CD4-positive, alpha-beta T cell treated with Interleukin-15 for 4 hours (primary cell): ENCODE results near the gene LSM14B.

Experiments used
- DNase-seq: peaks from one replicate; pipeline ENCODE4 v3.0.0-alpha.2; 2020; ENCODE audit warnings: low spot score

LSM14B gene

DNA sequence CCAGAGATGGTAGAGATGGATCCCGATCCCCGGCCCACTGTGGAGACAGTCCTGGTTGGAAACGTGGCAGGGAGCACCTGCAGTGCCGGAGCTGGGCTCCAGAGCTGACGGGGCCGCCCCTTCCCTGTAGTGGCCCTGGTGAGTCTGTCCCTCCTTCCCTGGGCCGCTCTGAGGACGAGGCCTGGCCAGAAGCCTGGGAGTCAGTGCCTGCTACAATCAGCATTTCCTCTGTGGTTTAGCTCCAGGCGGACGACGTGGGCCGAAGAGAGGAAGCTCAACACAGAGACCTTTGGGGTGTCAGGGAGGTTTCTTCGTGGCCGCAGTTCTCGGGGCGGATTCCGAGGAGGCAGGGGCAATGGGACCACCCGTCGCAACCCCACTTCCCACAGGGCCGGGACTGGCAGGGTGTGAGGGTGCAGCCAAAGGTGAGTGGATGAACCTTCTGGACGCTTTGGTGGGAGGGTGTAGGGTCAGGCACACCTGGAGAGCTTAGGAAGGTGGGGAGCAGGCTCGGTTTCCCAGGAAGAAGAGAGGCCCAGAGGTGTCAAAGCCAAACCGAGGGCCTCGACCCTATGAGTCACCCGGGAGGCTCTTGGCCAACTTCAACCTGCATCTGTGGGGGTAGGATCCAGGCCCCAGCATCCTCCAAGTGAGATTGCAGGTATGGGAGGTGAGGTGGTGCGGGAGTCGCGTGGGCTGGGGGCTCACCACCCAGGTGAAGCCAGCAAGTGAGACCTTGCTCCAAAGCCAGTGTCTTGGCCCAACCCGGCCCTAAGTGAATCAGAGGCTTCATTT is 11.0 kb downstream of the LSM14B start:
- no peak for DNase-seq

DNA sequence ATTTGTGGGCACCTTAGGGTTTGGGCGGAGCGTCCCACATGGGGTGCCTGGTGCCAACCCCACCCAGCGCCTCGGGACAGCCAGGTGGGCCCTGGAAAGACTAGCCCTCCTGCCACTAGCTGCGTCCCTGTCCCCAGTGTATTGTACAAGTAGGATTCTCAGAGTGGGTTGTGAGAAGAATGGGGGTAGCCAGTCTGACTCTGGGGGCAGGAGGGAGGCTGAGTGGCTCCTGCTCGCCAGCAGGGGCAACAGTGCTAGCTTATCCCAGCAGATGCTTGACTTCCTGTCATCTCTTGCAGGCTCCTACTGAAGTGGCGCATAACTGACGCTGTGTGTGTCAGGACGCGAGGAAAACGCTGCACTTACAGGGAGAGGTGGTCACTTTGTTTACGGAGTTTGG is 11.6 kb downstream of the LSM14B start:
- no peak for DNase-seq

DNA sequence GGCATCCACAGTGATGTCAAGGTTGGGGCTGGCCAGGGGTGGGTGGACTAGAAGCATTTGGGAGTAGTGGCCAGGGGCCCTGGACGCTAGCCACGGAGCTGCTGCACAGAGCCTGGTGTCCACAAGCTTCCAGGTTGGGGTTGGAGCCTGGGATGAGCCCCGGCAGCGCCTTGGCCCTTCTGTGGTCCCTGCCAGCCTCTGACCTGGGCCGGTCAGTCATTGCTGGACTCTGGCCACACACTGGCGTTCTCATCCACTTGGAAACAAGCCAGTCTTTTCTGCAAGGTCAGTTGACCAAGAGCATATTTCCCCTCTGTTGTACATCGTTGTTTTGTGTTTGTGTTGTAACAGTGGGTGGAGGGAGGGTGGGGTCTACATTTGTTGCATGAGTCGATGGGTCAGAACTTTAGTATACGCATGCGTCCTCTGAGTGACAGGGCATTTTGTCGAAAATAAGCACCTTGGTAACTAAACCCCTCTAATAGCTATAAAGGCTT is 12.5 kb downstream of the LSM14B start:
- DNase-seq: no peak

DNA sequence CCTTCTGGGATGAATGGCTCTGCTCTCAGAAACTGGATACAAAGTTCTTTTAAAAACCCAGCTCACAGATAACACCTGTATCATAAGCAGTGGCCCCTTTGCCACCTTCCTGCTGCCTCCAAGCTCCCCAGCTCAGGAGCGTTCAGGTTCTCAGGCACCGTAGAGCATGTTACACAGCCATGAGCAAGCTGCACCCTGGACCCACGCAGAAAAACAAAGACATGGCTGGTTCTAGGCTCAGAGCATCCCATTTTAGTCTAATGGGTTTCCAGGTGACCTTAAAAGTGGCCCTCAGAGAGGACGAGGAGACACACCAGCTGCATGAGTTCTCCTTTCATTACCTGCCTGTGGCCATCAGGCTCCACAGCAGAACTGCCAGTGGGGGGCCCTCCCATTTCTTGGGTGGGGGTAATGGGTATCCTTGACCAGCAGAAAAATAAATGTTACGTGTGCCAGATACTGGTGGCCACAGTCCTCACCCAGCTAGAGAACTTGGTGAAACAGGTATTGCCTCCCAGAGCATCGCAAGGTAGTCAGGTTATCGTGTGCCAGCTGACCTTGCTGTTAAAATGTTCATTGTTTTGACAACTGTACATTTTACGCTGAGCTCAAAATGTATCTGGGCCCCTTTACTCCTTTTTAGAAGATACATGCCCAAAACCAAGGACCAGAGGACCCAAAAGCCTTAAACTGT is 13.4 kb downstream of the LSM14B start:
- DNase-seq: no peak

DNA sequence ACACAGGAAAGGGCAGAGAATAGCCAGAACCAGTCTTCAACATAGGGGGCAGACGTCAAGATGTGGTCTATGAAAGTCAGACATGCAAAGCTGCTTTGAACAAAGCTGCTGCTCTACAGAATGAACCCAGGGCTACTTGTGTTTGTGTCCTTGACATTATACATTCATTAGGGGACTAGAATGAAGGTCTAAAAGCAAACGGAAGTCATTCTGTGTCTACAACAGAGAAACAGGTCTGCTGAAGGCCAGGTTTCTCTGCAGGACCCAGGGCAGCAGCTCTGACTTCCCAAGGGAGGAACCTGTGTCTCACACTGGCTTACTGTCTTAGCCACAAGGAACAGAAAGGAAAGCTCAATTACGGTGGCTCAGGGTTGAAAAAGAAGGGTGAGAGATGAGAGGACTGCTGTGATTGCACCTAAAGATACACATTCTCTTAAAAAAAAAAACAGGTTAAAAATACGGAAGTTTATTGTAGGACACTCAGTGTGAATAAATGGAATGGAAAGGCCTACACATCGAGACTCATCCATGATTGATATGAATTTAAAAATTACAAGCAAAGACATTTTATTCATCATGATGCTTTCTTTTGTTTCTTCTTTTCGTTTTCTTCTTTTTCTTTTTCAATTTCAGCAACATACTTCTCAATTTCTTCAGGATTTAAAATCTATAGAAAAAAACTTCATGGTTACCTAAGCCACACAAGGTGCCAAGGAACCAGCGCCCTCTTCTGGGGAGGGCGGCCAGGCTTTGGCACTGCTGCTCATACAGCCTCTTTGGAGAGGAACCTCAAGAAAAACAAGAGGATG is 14.2 kb downstream of the LSM14B start:
- peak; percentile 68 for DNase-seq

DNA sequence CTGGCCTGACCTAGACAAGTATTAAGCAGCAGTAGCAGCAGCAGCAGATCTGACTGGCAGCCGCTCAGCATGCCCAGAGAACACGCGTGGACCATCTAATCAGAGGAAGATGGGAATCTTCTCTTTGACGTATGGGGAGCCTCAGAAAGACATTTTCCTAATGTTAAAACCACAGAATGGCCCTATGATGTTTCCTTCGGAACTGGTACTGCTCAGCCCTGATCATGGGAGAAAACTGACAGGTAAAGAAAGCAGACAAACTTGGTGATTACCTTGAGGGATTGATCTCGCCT is 14.8 kb downstream of the LSM14B start:
- no peak for DNase-seq

DNA sequence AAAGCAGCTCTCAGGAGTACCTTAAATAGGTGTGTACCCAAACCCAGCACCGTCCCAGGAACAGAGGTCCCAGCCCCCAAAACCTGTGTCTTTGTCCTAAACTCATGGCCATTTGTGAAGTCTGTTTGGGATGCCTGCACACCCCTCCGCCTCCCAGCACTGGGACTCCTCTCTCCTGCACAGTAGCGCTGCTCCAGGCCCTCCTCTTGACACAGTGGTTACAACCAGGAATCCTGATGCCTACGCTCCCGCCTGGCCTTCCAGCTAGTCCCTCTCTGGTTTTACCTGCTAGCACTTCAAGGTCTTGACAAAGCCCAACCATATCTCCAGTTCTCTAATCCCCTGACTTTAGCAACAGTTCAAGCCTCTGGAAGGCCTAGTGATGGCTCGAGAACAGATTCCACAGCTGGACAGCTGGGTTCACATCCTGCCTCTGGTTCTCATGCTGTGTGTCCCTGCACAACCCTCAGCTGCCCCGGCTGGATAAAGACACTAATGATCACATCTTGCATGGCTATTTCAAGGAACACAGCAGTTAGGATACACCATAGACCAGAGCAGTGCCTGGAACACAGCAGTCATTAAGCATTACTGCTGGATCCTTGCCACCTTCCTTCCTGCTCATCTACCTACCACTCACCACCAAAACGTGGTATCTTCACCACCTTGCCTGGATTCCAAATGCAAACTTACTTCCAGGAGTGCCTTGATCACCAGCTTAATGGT is 15.4 kb downstream of the LSM14B start:
- DNase-seq: no peak

DNA sequence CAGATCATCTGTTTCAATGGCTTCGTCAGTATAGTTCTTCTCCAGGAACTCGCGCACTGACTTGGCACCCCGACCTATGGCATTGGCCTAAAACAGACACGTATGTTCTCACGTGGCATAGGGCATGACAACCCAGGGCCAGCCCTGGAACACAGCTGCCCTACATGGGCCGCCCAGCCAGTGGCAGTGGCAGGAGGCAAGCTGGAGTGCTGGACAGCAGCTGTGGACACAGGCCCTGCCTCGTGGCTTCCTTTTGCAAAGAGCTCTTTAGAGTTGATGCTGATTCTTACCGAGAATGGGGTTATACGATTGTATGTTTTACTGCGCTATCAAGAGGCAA is 15.9 kb downstream of the LSM14B start:
- DNase-seq: no peak

DNA sequence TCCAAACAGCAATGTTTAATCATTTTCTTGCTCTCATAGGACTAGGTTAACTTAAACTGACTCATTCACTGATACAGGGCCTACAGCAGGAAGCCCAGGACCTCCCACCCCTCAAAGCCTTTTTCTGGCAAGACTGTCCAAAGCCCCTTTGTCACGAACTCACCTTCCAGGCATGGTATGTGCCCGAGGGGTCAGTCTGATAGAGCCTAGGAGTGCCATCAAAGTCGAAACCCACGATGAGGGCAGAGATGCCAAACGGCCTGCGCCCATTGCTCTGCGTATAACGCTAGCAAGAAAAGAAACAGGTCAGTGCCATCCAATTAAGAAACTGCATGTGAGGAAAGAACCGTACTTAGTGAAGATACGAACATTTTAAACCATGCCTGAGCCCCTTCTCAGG is 16.6 kb downstream of the LSM14B start:
- no peak for DNase-seq

DNA sequence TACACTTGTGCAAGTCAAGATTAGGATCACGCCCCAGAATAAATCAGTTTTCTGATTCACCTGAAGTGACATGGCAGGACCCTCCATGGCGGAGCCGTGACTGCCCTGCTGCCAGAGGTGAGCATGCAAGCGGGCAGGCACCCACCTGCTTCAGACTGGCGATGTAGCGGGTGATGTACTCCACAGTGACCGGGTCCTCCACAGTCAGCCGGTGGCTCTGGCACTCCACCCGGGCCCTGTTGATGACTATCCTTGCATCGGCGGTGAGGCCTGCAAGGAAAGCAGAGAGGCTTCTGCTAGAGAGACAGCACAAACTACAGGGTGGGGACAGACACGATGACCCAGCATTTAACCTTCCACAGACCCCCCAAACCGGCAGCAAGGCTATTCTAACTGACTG is 17.4 kb downstream of the LSM14B start:
- no peak for DNase-seq

DNA sequence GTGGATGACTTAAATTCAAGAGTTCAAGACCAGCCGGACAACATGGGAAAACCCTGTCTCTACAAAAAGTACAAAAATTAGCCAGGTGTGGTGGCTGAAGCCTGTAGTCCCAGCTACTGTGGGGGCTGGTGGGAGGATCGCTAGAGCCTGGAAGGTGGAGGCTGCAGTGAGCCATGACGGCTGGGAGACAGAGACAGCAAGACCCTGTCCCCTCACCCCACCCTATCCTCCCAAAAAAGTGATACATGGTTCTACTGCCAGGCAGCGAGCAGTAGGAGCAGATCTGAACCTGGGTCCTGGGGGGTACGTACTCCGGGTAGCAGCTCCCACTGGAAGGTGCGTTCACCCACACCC is 18.7 kb downstream of the LSM14B start:
- DNase-seq: no peak

DNA sequence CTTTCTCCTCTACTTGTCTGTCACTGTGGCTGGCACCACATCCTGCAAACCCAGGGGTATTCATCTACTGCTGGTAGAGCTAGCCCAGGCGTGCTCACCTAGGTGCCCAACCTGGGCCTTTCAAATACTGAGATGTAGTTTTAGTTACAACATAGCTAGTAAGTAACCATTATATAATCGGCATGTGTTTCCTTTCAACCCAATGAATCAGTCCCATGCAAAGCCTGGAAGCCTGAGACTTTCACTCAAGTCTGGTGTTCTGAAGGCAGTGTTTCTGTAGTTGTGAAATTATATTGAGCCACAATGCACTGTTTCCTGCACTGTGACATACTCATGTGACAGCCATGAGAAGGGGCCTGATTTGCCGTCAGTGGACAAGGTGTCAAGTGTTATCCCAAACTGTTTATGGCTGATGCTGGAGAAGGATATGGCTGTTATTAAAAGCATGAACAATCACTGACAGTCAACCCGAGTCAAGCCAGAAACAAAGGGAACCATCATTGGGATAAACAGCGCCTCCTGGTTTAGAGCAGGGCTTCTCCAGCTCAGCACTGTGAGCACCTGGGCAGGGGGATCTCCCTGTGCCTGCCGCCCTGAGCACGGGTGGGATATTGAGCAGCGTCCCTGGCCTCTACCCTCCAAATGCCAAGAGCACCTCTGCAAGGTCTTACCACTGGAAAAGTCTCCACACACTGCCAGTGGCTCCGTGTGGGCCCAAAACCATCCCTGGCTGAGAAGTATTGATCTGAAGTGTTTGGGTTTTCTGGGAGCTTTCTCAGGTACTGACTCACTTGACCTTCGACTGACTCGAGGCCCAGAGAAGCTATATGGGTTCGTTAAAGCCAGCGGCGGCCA is 19.3 kb downstream of the LSM14B start:
- DNase-seq: no peak

DNA sequence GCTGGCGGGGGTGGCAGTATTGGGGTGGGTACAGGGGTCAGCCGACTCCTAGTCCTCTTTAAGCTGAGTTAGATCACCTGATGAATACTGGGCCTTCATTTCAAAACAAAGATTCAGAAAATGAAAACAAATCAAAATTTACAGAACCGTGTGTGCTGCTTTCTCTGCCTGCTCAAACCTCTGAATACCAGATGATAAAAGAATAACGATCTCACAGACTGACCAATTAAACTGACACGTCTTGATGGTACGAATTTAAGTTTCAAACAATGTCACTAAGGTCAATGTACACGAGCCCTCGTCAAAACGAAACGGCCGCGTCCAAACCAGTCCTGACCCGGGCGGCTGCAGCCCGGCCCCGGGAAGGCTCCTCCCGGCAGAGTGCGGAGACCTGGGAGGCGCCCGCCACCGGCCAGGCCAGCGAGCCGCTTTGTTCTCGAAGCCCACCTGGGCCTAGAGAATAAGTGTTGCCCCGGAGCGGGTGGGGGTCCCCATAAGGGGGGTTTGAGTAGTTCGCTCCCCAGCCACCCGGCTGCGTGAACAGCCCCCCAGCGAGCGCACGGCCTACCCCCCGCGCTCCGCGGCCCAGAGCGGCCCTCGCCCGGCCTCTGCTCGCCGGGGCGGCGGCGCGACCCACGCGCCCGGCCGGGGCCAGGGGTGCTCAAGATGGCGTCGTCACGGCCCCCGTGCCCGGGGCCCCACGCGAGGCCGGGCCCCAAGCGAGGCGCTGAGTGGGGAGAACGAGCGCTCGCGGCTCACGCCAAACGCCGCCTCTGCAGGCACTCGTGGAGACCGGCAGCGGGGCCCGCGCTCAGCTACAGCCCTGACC is 20.2 kb downstream of the LSM14B start:
- no peak for DNase-seq

DNA sequence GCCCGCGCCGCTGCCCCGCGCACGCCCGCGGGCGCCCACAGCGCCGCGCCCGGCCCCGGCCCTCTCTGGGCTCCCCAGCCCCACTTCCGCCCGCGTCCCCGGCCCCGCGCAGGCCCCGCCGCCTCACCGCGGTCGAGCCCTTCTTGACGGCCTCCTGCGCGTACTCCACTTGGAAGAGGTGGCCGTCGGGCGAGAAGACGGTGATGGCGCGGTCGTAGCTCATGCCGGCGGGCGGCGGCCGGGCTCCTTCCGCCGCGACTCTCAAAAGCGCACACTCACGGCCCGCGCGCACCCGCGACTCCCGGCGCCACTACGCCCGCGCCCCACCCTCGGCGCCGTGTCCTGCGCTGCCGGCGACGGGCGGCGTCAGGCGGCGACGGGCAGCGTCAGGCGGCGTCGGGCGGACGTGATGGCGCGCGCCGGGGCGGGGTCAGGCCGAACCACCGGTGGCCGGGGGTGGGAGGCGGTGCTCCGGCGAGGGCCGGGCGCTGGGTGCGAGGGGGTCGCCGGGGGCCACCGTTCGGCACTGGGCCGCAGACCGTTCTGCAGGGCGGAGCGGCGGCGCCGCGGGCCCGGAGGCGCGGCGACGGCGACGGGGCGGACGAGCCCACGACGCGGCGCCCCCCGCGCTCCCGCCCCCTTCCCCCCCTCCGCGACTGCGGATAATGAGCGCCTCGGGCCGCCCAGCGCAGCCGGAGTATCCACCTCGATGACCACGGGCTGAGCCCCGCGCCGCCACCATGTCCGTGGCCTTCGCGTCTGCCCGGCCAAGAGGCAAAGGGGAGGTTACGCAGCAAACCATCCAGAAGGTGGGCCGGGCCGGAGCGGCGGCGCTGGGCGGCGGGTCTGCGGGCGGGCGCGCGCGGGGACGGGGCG is 21.0 kb downstream of the LSM14B start, which contains the start of the genes PSMA7 and SS18L1:
Gene PSMA7, minus strand, starts transcription at position 314 of the 876 bp plus-strand sequence. Its CDS starts 91 bp downstream, at position 223.
Gene SS18L1, plus strand, starts transcription at position 689 of the 876 bp plus-strand sequence. Its CDS starts 52 bp downstream, at position 741.
- DNase-seq: peak; percentile 84

DNA sequence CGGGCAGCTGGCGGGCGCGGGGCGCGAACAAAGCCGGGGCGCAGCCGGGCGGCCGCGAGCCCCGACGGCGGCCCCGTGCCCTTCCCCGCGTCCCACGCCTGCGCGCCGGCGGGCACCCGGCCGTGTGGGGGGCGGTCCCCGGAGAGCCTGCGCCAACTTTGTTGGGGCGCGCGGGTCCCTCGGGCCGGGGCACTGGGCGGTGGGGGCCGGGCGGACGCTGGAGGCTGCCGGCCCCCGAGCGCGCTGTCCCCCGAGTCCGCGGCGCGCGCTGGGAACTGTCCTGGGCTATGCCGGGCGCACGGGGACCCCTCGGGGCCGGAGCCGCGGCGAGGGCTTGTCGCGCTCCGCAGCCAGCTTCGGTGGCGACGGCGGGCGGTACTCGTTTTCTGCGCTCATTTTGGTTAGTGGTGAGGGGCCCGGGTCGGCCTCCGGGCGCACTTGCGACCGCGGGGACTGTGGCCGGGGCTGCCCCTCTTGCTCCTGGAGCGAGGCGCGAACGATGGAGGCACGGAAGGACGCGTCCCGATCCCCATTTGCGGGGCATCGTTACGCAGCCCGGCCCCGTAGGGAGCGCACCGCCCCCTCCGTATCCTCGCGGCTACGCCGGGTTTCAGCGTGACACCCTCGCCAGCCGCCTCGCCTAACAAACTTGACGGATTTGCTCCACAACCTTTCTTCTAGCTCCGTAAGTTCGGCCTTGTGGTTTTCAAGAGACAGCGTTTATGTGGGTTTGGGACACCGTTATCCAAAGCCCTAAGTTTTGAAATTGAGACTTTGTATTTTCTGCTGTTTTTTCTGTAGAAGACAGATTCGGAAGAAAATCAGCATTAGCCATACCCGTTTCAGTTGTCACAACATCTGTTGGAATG is 21.9 kb downstream of the LSM14B start:
- peak; percentile 45 for DNase-seq

DNA sequence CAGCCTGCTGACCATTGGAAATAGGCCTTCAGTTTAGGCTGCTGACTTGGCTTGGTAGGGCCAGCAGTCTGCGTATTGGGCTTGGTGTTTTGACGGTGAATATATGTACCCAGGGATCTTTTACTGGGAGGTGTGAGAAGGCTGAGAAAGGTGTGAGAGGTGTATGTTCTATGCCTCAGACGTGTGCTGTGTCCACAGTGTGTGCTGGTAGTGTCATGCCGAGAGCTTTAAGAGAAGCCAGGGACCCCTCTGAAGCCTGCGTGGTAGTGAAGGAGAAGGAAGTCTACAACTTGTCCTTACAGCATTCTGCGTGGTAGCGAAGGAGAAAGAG is 23.4 kb downstream of the LSM14B start:
- no peak for DNase-seq

DNA sequence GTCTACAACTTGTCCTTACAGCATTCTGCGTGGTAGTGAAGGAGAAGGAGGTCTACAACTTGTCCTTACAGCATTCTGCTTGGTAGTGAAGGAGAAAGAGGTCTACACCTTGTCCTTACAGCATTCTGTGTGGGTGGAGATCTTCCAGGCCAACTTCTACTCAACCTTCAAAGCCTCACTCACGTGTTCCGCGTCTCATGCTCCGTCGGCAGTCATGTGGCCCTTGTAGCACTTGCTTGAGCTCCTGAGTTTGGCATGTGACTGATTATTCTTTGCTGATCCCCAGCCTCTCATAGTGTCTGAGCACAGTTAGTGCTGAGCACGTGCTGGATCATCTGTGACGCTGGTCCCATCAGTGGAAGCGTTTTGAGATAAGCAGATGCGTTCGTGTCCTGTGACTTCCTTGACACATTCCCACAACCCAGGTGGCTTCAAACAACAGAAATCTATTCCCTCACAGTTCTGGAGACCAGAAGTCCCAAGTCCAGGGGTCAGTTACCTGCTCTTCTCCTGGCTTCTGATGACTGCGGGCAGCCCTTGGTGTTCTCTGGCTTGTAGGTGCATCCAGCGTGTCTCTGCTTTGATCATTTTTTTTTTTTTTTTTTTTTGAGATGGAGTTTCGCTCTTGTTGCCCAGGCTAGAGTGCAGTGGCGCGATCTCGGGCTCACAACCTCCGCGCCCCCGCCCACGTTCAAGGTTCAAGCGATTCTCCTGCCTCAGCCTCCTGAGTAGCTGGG is 23.9 kb downstream of the LSM14B start:
- no peak for DNase-seq

DNA sequence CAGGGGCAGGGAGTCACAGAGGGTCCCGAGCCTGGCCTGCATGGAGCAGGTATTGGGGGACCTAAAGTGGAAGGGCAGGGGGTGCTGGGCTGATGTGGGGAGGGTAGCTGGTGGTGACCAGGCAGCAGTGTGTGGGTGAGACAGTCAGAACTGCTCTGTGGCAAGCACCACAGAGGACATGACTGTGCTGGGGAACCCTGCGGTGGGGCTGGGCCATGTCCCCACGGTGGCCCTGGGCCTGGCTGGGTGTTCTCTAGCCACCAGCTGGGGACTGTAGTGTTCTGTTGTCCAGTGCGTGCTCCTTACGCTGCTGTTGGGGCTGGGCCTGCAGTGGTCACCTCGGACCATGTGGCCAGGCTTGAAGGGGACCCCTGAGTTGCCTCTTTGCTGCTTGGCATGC is 24.9 kb downstream of the LSM14B start:
- DNase-seq: no peak
